Vagina (tissue), 2 donors: ENCODE data around the gene STARD3. TPM values are rescaled to one million over a fixed set of nuclear protein-coding genes. Genes with fewer than 3 reads are reported as not detected.
A peak's percentile ranks its signal among the peaks of the same experiment; 100 is the strongest.

Experiments
- DNase-seq, 2 donors: peaks; one replicate each; pipeline ENCODE4 v3.0.0-alpha.2; 2017; ENCODE audit errors: extremely low spot score in 2 of 2
- H3K27ac ChIP-seq: fragments of 200-600 bp; sonication (generic); one replicate; pipeline ENCODE4 v1.5.1; 2019
- H3K27me3 ChIP-seq: fragments of 200-600 bp; sonication (generic); one replicate; pipeline ENCODE4 v1.5.1; 2019
- H3K36me3 ChIP-seq, 2 donors: fragments of 200-600 bp; sonication (generic); one replicate each; pipeline ENCODE4 v1.5.1; 2017 to 2019
- H3K4me1 ChIP-seq: fragments of 200-600 bp; sonication (generic); one replicate; pipeline ENCODE4 v1.5.1; 2019
- H3K4me3 ChIP-seq, 2 donors: fragments of 200-600 bp; sonication (generic); 1 replicate in 1 of 2; 2 replicates in 1 of 2; pipeline ENCODE4 v1.5.1; 2016 to 2019
- H3K9me3 ChIP-seq: fragments of 200-600 bp; sonication (generic); one replicate; pipeline ENCODE4 v1.5.1; 2019
- CTCF ChIP-seq, 3 experiments: fragments of 450-650 bp in 2 of 3; fragments of 200-600 bp in 1 of 3; sonication (generic) in 1 of 3; IDR thresholded peaks; one replicate each; pipeline ENCODE4 v1.5.1; 2017 to 2019; ENCODE audit warnings: antibody characterized with exemption in 3 of 3, mild to moderate bottlenecking in 2 of 3, moderate library complexity in 2 of 3
- POLR2A ChIP-seq, 2 donors: fragments of 450-650 bp; IDR thresholded peaks; one replicate each; pipeline ENCODE4 v1.6.1; 2017; ENCODE audit warnings: antibody characterized with exemption in 2 of 2, mild to moderate bottlenecking in 2 of 2, moderate library complexity in 2 of 2
- POLR2AphosphoS5 ChIP-seq, 2 donors: sonication (generic); formaldehyde crosslinking; IDR thresholded peaks; one replicate each; pipeline ENCODE4 v1.9.0; 2017; ENCODE audit warnings: antibody characterized with exemption in 2 of 2, mild to moderate bottlenecking in 2 of 2, low read depth in 1 of 2; ENCODE audit not compliant: insufficient read depth in 1 of 2
- intact Hi-C: fragments of 100-400 bp; cut with DNase I; formaldehyde crosslinking; loops from one replicate; pipeline ENCODE4 v1.15.1; 2023
- total RNA-seq: library from RNA; depleted of rRNA; stranded (reverse); fragments of >200 nt; gene quantifications from one replicate; pipeline ENCODE4 v1.2.3, GENCODE V29; 2016

STARD3 gene
- total RNA-seq, 1 donor from 2014 or later: 148 TPM

- no peak overlapping the region for H3K27ac ChIP-seq
- no peak for DNase-seq
- peaks cover 34% of the 10 kb centered on the region for H3K4me1 ChIP-seq
- no peak overlapping the region for H3K4me3 ChIP-seq
- intact Hi-C loops: no loop called here
- peaks cover 40% of the 10 kb centered on the region for H3K27me3 ChIP-seq
- H3K9me3 ChIP-seq: no peaks in the 10 kb centered on the region
- TF ChIP-seq POLR2AphosphoS5 (IDR thresholded peaks at IDR 0.05; ENCODE audit: insufficient read depth in 1 of 2, low read depth in 1 of 2) (no peak), POLR2A (IDR thresholded peaks at IDR 0.05) (no peak), CTCF (IDR thresholded peaks at IDR 0.05) (no peak)
- no peaks in the 10 kb centered on the region for H3K36me3 ChIP-seq
Observed at GRCh38 chr17:39604911-39605491, 31.9 kb upstream of the STARD3 start.

- DNase-seq: no peak
- Histone ChIP-seq H3K4me3 (peak overlapping the region; percentile 9 to 18), H3K27ac (no peak overlapping the region), H3K27me3 (peaks cover 36% of the 10 kb centered on the region), H3K36me3 (no peaks in the 10 kb centered on the region), H3K4me1 (peaks cover 34% of the 10 kb centered on the region), H3K9me3 (no peaks in the 10 kb centered on the region)
- intact Hi-C loops: no loop called here
- no peak for TF ChIP-seq POLR2AphosphoS5 (IDR thresholded peaks at IDR 0.05; ENCODE audit: insufficient read depth in 1 of 2, low read depth in 1 of 2)
- TF ChIP-seq CTCF (IDR thresholded peaks at IDR 0.05): no peak
- no peak for TF ChIP-seq POLR2A (IDR thresholded peaks at IDR 0.05)
Observed at GRCh38 chr17:39605492-39606433, 31.2 kb upstream of the STARD3 start.

- no peak overlapping the region for H3K27ac ChIP-seq
- peak overlapping the region; percentile 9 to 18 for H3K4me3 ChIP-seq
- H3K27me3 ChIP-seq: peaks cover 36% of the 10 kb centered on the region
- H3K36me3 ChIP-seq: no peaks in the 10 kb centered on the region
- H3K9me3 ChIP-seq: no peaks in the 10 kb centered on the region
- no peak for TF ChIP-seq POLR2A (IDR thresholded peaks at IDR 0.05)
- TF ChIP-seq CTCF (IDR thresholded peaks at IDR 0.05): no peak
- no peak for TF ChIP-seq POLR2AphosphoS5 (IDR thresholded peaks at IDR 0.05; ENCODE audit: insufficient read depth in 1 of 2, low read depth in 1 of 2)
- DNase-seq: no peak
- H3K4me1 ChIP-seq: peaks cover 34% of the 10 kb centered on the region
- intact Hi-C loops: no loop called here
Observed at GRCh38 chr17:39606434-39607056, 30.4 kb upstream of the STARD3 start.

- H3K27me3 ChIP-seq: peaks cover 36% of the 10 kb centered on the region
- H3K4me1 ChIP-seq: peaks cover 34% of the 10 kb centered on the region
- TF ChIP-seq POLR2AphosphoS5 (IDR thresholded peaks at IDR 0.05; ENCODE audit: insufficient read depth in 1 of 2, low read depth in 1 of 2) (no peak), CTCF (IDR thresholded peaks at IDR 0.05) (no peak), POLR2A (IDR thresholded peaks at IDR 0.05) (no peak)
- DNase-seq: no peak
- intact Hi-C loops: no loop called here
- H3K4me3 ChIP-seq: peak overlapping the region in 1 of 2 donors; percentile 18
- H3K27ac ChIP-seq: no peak overlapping the region
- no peaks in the 10 kb centered on the region for H3K9me3 ChIP-seq
- no peaks in the 10 kb centered on the region for H3K36me3 ChIP-seq
Observed at GRCh38 chr17:39607057-39607850, 29.7 kb upstream of the STARD3 start.
